Psoas muscle (tissue), 8 donors: Measurements from ENCODE around the gene CLC. TPM values are rescaled to one million over a fixed set of nuclear protein-coding genes. Genes with fewer than 3 reads are reported as not detected.
"Not testable (repeated sequence)": the region's sequence is repeated elsewhere in the genome, so short reads cannot be mapped to it uniquely, and the experiment has no call there.

ENCODE experiments used
- ATAC-seq, 4 donors: fragments of 200-7000 bp; cut with Tn5 transposase; one replicate each; pipeline ENCODE4 v1.9.1; 2020; ENCODE audit warnings: moderate library complexity in 3 of 4, mild to moderate bottlenecking in 2 of 4
- DNase-seq, 2 donors: peaks; one replicate each; pipeline ENCODE4 v3.0.0-alpha.2; 2020
- H3K27ac ChIP-seq: fragments of 200-600 bp; one replicate; pipeline ENCODE4 v1.8.0; 2022
- H3K27me3 ChIP-seq, 3 donors: fragments of 200-600 bp in 1 of 3; one replicate each; pipeline versions ENCODE4 v1.6.1 to v1.8.0; 2013 to 2022; ENCODE audit warnings: low read length in 2 of 3, mild to moderate bottlenecking in 2 of 3, moderate library complexity in 1 of 3; ENCODE audit not compliant: insufficient read depth in 3 of 3
- H3K36me3 ChIP-seq, 2 donors: fragments of 200-600 bp in 1 of 2; one replicate each; pipeline versions ENCODE4 v1.6.1 to v1.8.0; 2013 to 2022; ENCODE audit warnings: low read depth in 1 of 2, mild to moderate bottlenecking in 1 of 2, moderate library complexity in 1 of 2; ENCODE audit not compliant: insufficient read depth in 1 of 2
- H3K4me1 ChIP-seq: fragments of 200-600 bp; one replicate; pipeline ENCODE4 v1.8.0; 2022
- H3K4me3 ChIP-seq: fragments of 200-600 bp; one replicate; pipeline ENCODE4 v1.8.0; 2022; ENCODE audit warnings: mild to moderate bottlenecking
- H3K9me3 ChIP-seq: fragments of 200-600 bp; one replicate; pipeline ENCODE4 v1.8.0; 2022
- CTCF ChIP-seq: fragments of 200-600 bp; IDR thresholded peaks from one replicate; pipeline ENCODE4 v1.8.0; 2022; ENCODE audit warnings: antibody characterized with exemption
- WGBS, 3 donors: extraction: QIAGEN DNeasy Blood & Tissue Kit; methylation state at CpG; one replicate each; pipeline versions ENCODE4 v1.1.6 to v1.1.7; 2013; 5-methylcytosine and 5-hydroxymethylcytosine counted together
- intact Hi-C, 2 donors: fragments of 100-400 bp; cut with DNase I; formaldehyde crosslinking; loops; one replicate each; pipeline versions ENCODE4 v1.11.0 to v1.14.2; 2022
- polyA plus RNA-seq, 3 donors: library from polyadenylated mRNA; stranded (reverse); fragments of 200-250 nt; gene quantifications; one replicate each; pipeline ENCODE4 v1.2.3, GENCODE V29; 2013
- total RNA-seq, 4 donors: library from RNA; stranded (reverse); fragmentation: NEBNext Ultra II Directional in 2 of 4; extraction: Animal tissue kit (Norgen Biotek cat#: 25700) in 2 of 4; gene quantifications; one replicate each; pipeline versions ENCODE4 v1.2.1 to v1.2.4, GENCODE V29; 2021 to 2023
- donor health status: healthy with polysubstance abuse.
- donor health status: DM: no; HTN: no; CAD: no; lungs with moderate emphysema.
- donor health status: Bipolar disorder and iron deficiency.
- donor health status: healthy.
- donor health status: DM: yes; HTN: yes; CAD: no.
- donor health status: DM: no; HTN: no; CAD: no.
- donor health status: DM: no; HTN: no; CAD: no.
- donor health status: DM: yes; HTN: yes; CAD: no.

CLC gene
- total and polyA plus RNA-seq, 7 donors, result 0.59 TPM; not detected in 6

- no peak for TF ChIP-seq CTCF
- Histone ChIP-seq H3K36me3 (no peaks in the 10 kb centered on the region), H3K9me3 (no peaks in the 10 kb centered on the region), H3K4me3 (no peak overlapping the region), H3K4me1 (no peaks in the 10 kb centered on the region), H3K27me3 (peaks cover 0 to 4% (median 0%) of the 10 kb centered on the region in 3 donors), H3K27ac (no peak overlapping the region)
- intact Hi-C loops, result no loop called here
- no peak for ATAC-seq
- no peak for DNase-seq
These were observed 39.3 kb downstream of the CLC start for GRCh38 chr19:39698535-39698934.

- DNase-seq (no peak), ATAC-seq (no peak)
- no peaks in the 10 kb centered on the region for H3K9me3 ChIP-seq
- H3K4me1 ChIP-seq, result no peaks in the 10 kb centered on the region
- no peaks in the 10 kb centered on the region for H3K36me3 ChIP-seq
- 57 to 59% (median 57%) methylated on average over 2 of the region's 2 CpGs for WGBS, 3 donors
- no peak overlapping the region for H3K27ac ChIP-seq
- TF ChIP-seq CTCF, result no peak
- intact Hi-C loops, result no loop called here
- no peak overlapping the region for H3K4me3 ChIP-seq
- H3K27me3 ChIP-seq, result peaks cover 0 to 4% (median 0%) of the 10 kb centered on the region in 3 donors
These were observed 41.4 kb downstream of the CLC start for GRCh38 chr19:39696387-39696786.

- intact Hi-C loops, result no loop called here
- Histone ChIP-seq H3K36me3 (no peaks in the 10 kb centered on the region), H3K9me3 (no peaks in the 10 kb centered on the region), H3K27ac (no peak overlapping the region), H3K4me3 (no peak overlapping the region), H3K27me3 (no peaks in the 10 kb centered on the region), H3K4me1 (no peaks in the 10 kb centered on the region)
- WGBS, 3 donors, result 69 to 81% (median 79%) methylated on average over 2 of the region's 2 CpGs
- no peak for DNase-seq
- ATAC-seq, result no peak
- TF ChIP-seq CTCF, result no peak
These were observed 42.1 kb downstream of the CLC start for GRCh38 chr19:39695759-39696158.

- Histone ChIP-seq H3K27ac (no peak overlapping the region), H3K4me3 (no peak overlapping the region), H3K27me3 (no peaks in the 10 kb centered on the region), H3K4me1 (no peaks in the 10 kb centered on the region), H3K36me3 (no peaks in the 10 kb centered on the region), H3K9me3 (no peaks in the 10 kb centered on the region)
- no peak for TF ChIP-seq CTCF
- ATAC-seq, result no peak
- 61 to 93% (median 77%) methylated on average over 1 of the region's 1 CpG for WGBS, 3 donors
- no peak for DNase-seq
- intact Hi-C loops, result no loop called here
These were observed 45.0 kb downstream of the CLC start for GRCh38 chr19:39692822-39693221.

- ATAC-seq (no peak), DNase-seq (no peak)
- Histone ChIP-seq H3K27me3 (no peaks in the 10 kb centered on the region), H3K36me3 (no peaks in the 10 kb centered on the region), H3K9me3 (no peaks in the 10 kb centered on the region), H3K27ac (no peak overlapping the region), H3K4me1 (no peaks in the 10 kb centered on the region), H3K4me3 (no peak overlapping the region)
- no peak for TF ChIP-seq CTCF
- intact Hi-C loops, result no loop called here
- WGBS, 3 donors, result 75 to 79% (median 77%) methylated on average over 3 of the region's 3 CpGs
These were observed 45.7 kb downstream of the CLC start for GRCh38 chr19:39692166-39692565.

GRCh38 chr19:39688637-39689036 lies 49.2 kb downstream of the CLC start:
- DNase-seq, H3K9me3 ChIP-seq, H3K27ac ChIP-seq, H3K4me1 ChIP-seq, H3K27me3 ChIP-seq, ATAC-seq, H3K4me3 ChIP-seq, intact Hi-C loops: not testable (repeated sequence)
- peaks cover 3 to 23% of the 10 kb centered on the region in 2 donors for H3K36me3 ChIP-seq
- WGBS, 3 donors, result 83 to 93% (median 90%) methylated on average over 4 of the region's 4 CpGs
